NT2/D1 (cell line): ENCODE measurements around the gene USP6NL.

Experiments used
- DNase-seq: peaks from one replicate; pipeline ENCODE4 v3.0.0-alpha.2; 2011; ENCODE audit warnings: low read depth, low spot score
- H3K27me3 ChIP-seq: 2 replicates; pipeline ENCODE4 v1.6.0; 2011; ENCODE audit warnings: mild to moderate bottlenecking; ENCODE audit not compliant: insufficient read length, insufficient read depth
- H3K36me3 ChIP-seq: 2 replicates; pipeline ENCODE4 v1.6.1; 2011; ENCODE audit warnings: mild to moderate bottlenecking, low read length, mixed read lengths; ENCODE audit not compliant: insufficient read depth, insufficient read length
- H3K4me1 ChIP-seq: 2 replicates; pipeline ENCODE4 v1.5.1; 2011; ENCODE audit not compliant: insufficient read depth, insufficient read length
- H3K4me3 ChIP-seq: 2 replicates; pipeline ENCODE4 v1.5.1; 2011; ENCODE audit warnings: low read depth; ENCODE audit not compliant: insufficient read length
- H3K9ac ChIP-seq: 2 replicates; pipeline ENCODE4 v1.6.0; 2011; ENCODE audit warnings: low read depth; ENCODE audit not compliant: insufficient read length
- H3K9me3 ChIP-seq: 2 replicates; pipeline ENCODE4 v1.5.1; 2011; ENCODE audit warnings: mild to moderate bottlenecking, low read length; ENCODE audit not compliant: insufficient read depth
- SUZ12 ChIP-seq: IDR thresholded peaks from 2 replicates; pipeline ENCODE4 v1.6.1; 2011; ENCODE audit not compliant: insufficient read length, insufficient read depth; ENCODE audit errors: extremely low read depth
- YY1 ChIP-seq: IDR thresholded peaks from 2 replicates; pipeline ENCODE4 v1.6.1; 2011; ENCODE audit not compliant: insufficient read length, insufficient read depth
- ZNF274 ChIP-seq: IDR thresholded peaks from 2 replicates; pipeline ENCODE4 v1.6.1; 2011; ENCODE audit warnings: mild to moderate bottlenecking, low read depth, low read length

Gene USP6NL

DNA sequence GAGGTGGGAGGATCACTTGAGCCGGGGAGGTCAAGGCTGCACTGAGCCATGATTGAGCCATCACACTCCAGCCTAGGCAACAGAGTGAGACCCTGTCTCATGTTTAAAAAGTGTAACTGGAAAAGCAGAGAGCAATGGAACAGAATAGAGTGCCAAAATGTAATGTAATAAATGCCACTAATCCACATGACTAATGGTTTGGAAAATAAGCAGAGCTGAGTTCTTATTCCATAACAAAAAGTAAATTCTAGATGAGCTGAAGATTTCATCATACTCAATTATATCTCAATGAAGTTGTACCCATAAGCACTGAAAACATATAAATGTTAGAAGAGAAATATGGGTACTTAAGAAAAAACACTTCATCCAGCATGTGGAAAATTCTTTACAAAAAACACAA lies 132.6 kb downstream of the USP6NL start:
- no peak overlapping the region for H3K4me3 ChIP-seq
- peaks cover 15% of the 10 kb centered on the region for H3K36me3 ChIP-seq
- TF ChIP-seq ZNF274 (no peak), YY1 (no peak), SUZ12 (no peak)
- peaks cover under 1% of the 10 kb centered on the region for H3K4me1 ChIP-seq
- no peaks in the 10 kb centered on the region for H3K9me3 ChIP-seq
- no peak for DNase-seq
- H3K27me3 ChIP-seq, result no peaks in the 10 kb centered on the region
- no peak overlapping the region for H3K9ac ChIP-seq

DNA sequence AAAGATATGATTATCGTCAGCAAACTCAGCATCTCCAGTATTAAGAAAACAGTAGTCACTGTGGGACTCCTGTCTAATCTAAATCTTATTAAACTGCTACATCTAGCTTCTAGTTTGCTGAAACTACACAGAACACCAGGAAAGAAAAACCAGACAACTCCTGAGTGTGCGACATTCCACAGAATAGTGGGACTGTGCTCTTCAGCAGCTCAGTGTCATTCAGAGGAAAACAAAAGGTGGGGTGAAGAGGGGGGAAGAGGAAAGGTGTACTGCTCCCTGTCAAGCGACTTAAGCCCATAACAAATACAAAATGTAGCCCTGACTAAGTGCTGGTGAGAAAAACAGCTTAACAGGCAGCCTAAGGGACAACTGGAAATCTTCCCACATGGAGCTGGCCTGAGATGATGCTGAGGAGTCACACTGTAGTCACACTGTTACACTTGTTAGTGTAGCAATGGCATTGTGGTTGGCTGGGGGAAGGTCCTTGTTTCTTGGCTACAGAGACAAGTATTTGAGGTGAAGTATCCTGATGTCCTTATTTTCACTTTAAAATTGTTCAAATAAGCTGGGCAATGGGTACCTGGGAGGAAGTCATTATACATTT lies 135.5 kb downstream of the USP6NL start:
- Histone ChIP-seq H3K9me3 (no peaks in the 10 kb centered on the region), H3K4me1 (peaks cover 2% of the 10 kb centered on the region), H3K4me3 (no peak overlapping the region), H3K9ac (no peak overlapping the region), H3K27me3 (no peaks in the 10 kb centered on the region), H3K36me3 (peaks cover 5% of the 10 kb centered on the region)
- TF ChIP-seq SUZ12 (no peak), ZNF274 (no peak), YY1 (no peak)
- DNase-seq, result no peak

DNA sequence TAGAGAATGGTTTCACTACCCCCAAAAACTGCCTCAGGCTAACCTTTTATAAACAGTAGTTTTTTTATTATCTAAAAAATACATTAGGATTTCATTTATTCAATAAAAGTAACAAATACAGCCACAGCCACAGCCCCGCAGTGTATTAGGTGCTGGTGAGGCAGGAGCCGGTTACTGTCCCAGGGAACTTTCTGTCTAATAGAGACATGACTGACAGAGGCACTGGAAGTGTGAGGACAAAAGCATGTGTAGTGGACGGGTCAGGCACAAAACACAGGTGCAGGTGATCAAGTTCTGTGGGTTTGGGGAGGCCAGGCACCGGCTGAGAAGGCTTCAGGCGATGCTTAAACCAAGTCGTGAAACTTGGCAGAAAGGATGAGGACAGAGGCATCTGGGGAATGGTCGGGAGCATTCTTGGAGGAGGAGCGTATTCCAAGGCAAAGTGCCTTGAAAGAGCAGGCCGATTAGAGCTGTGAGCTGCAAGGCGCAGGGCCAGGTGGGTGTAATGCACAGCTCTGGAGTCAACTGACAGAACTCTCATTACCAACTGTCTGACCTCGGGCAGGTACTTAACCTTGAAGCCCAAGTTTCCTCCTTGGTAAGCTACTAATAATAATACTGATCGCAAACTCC lies 138.2 kb downstream of the USP6NL start:
- Histone ChIP-seq H3K27me3 (no peaks in the 10 kb centered on the region), H3K36me3 (peaks cover 2% of the 10 kb centered on the region), H3K4me1 (peaks cover 2% of the 10 kb centered on the region), H3K4me3 (no peak overlapping the region), H3K9me3 (no peaks in the 10 kb centered on the region), H3K9ac (no peak overlapping the region)
- no peak for TF ChIP-seq ZNF274
- no peak for DNase-seq

DNA sequence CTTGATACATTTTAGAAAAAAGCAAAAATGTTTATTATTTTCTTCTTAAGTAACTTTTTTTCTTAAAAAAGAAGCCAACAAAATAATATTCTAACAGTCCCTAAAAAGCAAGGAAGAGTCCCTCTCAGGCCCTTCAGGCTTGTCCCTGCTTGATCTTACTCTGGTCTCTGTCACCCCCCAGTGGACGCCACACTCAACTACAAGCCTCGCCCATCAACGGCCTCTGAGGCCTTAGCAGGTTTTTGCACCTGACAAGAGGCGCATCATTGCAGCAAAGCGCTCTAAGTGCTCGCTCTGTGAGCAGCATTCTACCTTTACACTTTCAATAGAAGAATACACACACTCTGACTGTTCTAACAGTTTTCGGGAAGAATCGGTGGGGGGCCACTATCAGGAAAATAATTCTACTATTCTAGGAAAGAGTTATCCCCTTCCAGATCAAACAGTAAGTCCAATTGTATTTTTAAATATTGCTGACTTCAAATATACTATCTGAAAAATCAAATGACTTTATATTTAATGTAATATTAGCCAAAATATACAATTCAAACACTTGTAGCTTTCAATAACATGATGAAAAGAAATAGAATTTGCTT lies 139.2 kb downstream of the USP6NL start:
- no peak overlapping the region for H3K9ac ChIP-seq
- peaks cover 2% of the 10 kb centered on the region for H3K4me1 ChIP-seq
- TF ChIP-seq ZNF274, result no peak
- TF ChIP-seq YY1, result no peak
- no peak for TF ChIP-seq SUZ12
- H3K9me3 ChIP-seq, result no peaks in the 10 kb centered on the region
- no peaks in the 10 kb centered on the region for H3K27me3 ChIP-seq
- no peaks in the 10 kb centered on the region for H3K36me3 ChIP-seq
- peak; percentile 58 for DNase-seq
- no peak overlapping the region for H3K4me3 ChIP-seq

DNA sequence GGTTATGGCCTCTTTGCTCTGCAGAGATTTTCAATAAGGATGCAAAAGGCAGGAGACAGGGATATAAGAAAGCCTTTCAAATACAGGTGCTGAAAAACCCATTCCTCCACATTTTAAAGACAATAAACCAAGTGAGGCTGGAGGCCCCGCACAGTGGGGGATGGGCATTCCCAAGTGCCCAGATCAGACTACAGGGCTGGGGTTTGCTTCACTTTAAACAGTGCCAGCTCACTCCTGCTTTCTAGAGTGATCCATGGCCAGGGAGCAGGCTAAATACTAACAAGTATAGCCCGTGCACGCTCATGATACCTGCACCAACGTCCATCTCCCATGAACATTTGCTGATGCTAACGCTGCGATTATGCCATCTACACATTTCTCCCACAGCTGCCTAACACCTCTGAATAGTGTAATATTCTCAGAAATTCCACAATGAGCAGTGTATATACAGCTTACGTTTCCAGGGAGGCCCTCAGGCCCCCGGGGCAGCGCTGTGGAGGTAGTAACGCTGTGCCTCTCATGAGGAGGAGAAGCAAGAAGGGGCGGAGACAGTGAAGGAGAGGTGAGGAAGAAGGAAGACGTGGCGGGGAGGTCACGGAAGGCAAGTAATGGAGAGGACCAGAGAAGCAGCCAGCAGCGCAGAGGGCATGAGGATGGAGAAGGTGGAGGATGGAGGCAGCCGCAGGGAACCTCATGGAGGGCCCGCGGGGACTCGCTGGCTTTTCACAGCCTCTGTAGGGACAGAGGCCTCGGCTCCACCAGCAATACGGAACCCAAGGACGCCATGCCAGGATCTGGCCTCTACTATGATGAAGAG lies 141.7 kb downstream of the USP6NL start:
- DNase-seq, result no peak
- Histone ChIP-seq H3K27me3 (no peaks in the 10 kb centered on the region), H3K4me1 (peaks cover 2% of the 10 kb centered on the region), H3K4me3 (no peak overlapping the region), H3K9me3 (no peaks in the 10 kb centered on the region), H3K9ac (no peak overlapping the region), H3K36me3 (no peaks in the 10 kb centered on the region)
- TF ChIP-seq YY1 (no peak), ZNF274 (no peak), SUZ12 (no peak)

DNA sequence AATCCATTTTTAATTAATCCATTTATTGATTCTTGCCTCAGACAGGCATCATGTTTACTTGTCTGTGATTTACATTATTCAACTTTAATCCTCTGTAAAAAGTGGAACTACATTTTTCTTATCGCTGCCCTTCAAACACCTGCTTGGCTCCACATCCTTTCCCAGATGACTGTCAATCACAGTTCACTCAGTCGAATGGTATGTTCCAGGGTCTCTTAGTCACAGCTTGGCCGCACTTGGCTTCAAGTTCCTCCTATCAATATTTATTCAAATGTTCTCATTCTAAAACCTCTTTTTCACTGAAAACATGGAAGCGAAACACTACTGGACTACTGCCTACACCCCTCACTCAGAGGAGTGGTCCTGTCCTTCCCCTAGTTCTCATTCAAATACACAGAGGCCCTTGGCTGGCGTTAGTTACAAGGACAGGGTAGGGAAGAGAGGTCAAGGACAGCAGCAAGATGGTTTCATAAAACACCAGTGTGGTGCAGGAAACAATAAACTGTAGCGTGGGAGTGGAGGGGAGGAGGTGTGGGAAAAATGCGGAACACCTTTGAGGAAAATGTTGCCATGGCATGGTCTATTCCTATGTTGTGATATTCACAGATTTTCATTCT lies 143.2 kb downstream of the USP6NL start:
- H3K9me3 ChIP-seq, result no peaks in the 10 kb centered on the region
- H3K4me3 ChIP-seq, result no peak overlapping the region
- H3K4me1 ChIP-seq, result no peaks in the 10 kb centered on the region
- no peaks in the 10 kb centered on the region for H3K27me3 ChIP-seq
- peaks cover 2% of the 10 kb centered on the region for H3K36me3 ChIP-seq
- DNase-seq, result no peak
- no peak overlapping the region for H3K9ac ChIP-seq
- TF ChIP-seq SUZ12 (no peak), YY1 (no peak), ZNF274 (no peak)

DNA sequence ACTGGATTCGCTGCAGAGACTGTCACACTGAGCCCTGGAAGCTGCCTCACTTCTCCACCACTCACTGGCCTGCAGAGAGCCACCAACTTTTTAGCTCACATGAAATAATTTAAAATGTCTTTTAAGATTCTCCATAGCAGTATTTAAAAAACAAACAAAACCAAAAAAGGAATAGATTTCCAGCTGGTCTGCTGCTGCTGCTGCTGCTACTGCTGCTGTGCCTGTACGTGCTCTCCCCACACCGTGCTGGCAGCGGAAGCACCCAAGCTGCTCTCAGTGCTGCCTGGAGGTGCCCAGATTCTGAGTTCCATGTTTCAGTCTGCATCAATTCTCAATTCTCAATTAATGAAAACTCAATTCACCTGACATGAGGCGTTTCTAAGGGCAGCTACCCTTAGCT lies 146.0 kb downstream of the USP6NL start:
- TF ChIP-seq SUZ12, result no peak
- no peak for TF ChIP-seq YY1
- TF ChIP-seq ZNF274, result no peak
- no peaks in the 10 kb centered on the region for H3K4me1 ChIP-seq
- no peaks in the 10 kb centered on the region for H3K9me3 ChIP-seq
- no peak overlapping the region for H3K4me3 ChIP-seq
- H3K9ac ChIP-seq, result no peak overlapping the region
- no peak for DNase-seq
- H3K36me3 ChIP-seq, result peaks cover 14% of the 10 kb centered on the region
- no peaks in the 10 kb centered on the region for H3K27me3 ChIP-seq
